ENCODE data around the gene LOC128125822.

Gene LOC128125822

DNA sequence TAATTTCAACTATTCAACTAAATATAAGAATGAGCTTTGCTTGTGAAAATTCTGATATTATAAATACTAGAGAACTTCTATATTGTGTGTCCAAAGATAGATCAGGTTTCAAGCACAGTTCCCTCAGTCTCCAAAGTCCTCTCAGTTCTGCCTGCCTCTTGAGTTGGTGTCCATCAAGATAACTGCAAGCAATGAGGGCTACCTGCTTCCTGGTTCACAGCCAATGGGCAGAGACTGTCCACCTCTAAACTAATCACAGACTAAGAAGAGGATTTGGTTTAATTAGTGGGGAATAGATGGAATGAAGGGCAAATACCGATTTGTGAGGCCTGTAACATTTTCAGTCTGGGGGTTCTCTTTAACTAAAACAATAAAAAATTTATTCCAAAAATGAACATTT lies 41.3 kb upstream of the LOC128125822 start:
- TF ChIP-seq, protein P1, sequence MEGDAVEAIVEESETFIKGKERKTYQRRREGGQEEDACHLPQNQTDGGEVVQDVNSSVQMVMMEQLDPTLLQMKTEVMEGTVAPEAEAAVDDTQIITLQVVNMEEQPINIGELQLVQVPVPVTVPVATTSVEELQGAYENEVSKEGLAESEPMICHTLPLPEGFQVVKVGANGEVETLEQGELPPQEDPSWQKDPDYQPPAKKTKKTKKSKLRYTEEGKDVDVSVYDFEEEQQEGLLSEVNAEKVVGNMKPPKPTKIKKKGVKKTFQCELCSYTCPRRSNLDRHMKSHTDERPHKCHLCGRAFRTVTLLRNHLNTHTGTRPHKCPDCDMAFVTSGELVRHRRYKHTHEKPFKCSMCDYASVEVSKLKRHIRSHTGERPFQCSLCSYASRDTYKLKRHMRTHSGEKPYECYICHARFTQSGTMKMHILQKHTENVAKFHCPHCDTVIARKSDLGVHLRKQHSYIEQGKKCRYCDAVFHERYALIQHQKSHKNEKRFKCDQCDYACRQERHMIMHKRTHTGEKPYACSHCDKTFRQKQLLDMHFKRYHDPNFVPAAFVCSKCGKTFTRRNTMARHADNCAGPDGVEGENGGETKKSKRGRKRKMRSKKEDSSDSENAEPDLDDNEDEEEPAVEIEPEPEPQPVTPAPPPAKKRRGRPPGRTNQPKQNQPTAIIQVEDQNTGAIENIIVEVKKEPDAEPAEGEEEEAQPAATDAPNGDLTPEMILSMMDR (IDR thresholded peaks at IDR 0.05 in 8 of 11, conservative IDR thresholded peaks at IDR 0.05 in 3 of 11): no peak
- no peaks in the 10 kb centered on the region for H3K36me3 ChIP-seq
- no peak overlapping the region for H3K4me3 ChIP-seq
- 91 to 97% (median 92%) methylated on average over 1 of the region's 1 CpG for WGBS, 5 donors
- no peak for DNase-seq
- intact Hi-C loops (cut with DNase I; ENCODE audit: low total_unique reads): no loop called here
- H3K4me1 ChIP-seq: no peaks in the 10 kb centered on the region
- no peaks in the 10 kb centered on the region for H3K27me3 ChIP-seq (replicated peaks in 1 of 7)
- H3K9me3 ChIP-seq: no peaks in the 10 kb centered on the region
- no peak overlapping the region for H3K27ac ChIP-seq

DNA sequence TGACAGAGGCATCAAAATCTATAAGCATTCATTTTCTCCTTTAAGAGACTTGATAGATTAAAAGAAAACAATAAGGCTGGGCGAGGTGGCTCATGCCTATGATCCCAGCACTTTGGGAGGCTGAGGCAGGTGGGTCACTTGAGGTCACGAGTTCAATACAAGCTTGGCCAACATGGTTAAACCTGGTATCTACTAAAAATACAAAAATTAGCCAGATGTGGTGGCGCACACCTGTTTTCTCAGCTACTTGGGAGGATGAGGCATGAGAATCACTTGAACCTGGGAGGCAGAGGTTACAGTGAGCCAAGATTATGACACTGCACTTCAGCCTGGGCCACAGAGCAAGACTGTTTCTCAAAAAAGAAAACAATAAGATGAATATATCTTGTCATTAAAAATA lies 39.3 kb upstream of the LOC128125822 start:
- H3K27me3 ChIP-seq (replicated peaks in 1 of 7): no peaks in the 10 kb centered on the region
- intact Hi-C loops (cut with DNase I; ENCODE audit: low total_unique reads): no loop called here
- no peaks in the 10 kb centered on the region for H3K36me3 ChIP-seq
- no peaks in the 10 kb centered on the region for H3K9me3 ChIP-seq
- H3K27ac ChIP-seq: no peak overlapping the region
- no peak overlapping the region for H3K4me3 ChIP-seq
- 79 to 92% (median 82%) methylated on average over 3 of the region's 3 CpGs for WGBS, 5 donors
- DNase-seq: no peak
- no peaks in the 10 kb centered on the region for H3K4me1 ChIP-seq
- TF ChIP-seq POLR2A (IDR thresholded peaks at IDR 0.05) (no peak), POLR2AphosphoS5 (IDR thresholded peaks at IDR 0.05) (no peak)
- TF ChIP-seq, protein P1 (IDR thresholded peaks at IDR 0.05 in 8 of 11, conservative IDR thresholded peaks at IDR 0.05 in 3 of 11): no peak

DNA sequence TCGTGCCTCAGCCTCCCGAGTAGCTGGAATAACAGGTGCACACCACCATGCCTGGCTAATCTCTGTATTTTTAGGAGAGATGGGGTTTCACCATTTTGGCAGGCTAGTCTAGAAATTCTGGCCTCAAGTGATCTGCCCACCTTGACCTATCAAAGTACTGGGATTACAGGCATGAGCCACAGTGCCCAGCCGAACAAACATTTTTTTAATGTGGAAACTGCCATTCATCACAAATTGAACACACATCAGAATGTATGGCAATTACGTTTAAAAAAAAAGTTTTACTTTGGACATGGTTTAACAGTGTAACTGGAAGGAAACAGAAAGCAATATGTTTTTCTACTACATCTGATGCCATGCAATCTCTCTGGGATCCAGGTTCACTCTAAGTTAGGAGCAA lies 38.3 kb upstream of the LOC128125822 start:
- WGBS, 5 donors: 87 to 95% (median 91%) methylated on average over 4 of the region's 4 CpGs
- H3K36me3 ChIP-seq: no peaks in the 10 kb centered on the region
- no peaks in the 10 kb centered on the region for H3K9me3 ChIP-seq
- no peaks in the 10 kb centered on the region for H3K4me1 ChIP-seq
- H3K27me3 ChIP-seq (replicated peaks in 1 of 7): no peaks in the 10 kb centered on the region
- DNase-seq: no peak
- intact Hi-C loops (cut with DNase I; ENCODE audit: low total_unique reads): no loop called here
- H3K4me3 ChIP-seq: no peak overlapping the region
- TF ChIP-seq POLR2AphosphoS5 (IDR thresholded peaks at IDR 0.05) (no peak), POLR2A (IDR thresholded peaks at IDR 0.05) (no peak)
- TF ChIP-seq, protein P1 (IDR thresholded peaks at IDR 0.05 in 8 of 11, conservative IDR thresholded peaks at IDR 0.05 in 3 of 11): no peak
- H3K27ac ChIP-seq: no peak overlapping the region

DNA sequence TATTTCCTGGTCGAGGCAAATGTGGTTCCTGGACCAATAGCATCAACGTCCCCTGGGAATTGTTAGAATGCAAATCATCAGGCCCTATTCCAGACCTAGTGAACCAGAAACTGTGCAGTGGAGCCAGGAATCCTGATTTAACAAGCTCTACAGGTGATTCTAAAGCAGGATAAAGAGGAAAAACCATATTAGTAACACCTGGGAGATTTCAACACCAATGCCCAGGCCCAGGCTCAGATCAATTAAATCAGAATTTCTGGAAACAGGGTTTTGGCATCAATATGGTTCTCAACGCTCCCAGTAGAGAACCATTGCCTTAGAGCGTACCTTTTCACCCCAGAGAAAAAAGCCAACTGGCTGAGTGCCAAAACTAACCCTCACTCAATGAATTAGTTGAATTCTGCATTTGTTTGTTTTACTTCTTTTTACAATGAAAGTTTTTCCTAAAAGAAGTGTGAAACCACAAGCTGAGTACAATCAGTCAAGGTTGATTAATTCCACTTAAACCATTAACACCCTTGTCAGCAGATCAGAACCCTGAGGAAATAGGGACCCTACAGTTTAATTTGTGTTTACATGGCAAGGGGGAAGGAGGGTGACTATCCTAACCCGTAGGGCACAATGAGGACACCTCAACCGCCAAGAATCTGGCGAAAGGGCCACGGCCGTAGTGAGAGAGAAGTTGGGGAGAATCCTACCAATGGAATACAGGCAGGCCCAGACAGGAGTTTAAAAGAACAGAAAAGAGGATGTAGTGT lies 34.9 kb upstream of the LOC128125822 start:
- 59 to 80% (median 66%) methylated on average over 9 of the region's 9 CpGs for WGBS, 5 donors
- intact Hi-C loops (cut with DNase I; ENCODE audit: low total_unique reads): no loop called here
- no peak for DNase-seq

More for the DNA sequence above, 34.9 kb upstream of the LOC128125822 start:
- no peak overlapping the region for H3K27ac ChIP-seq
- H3K4me1 ChIP-seq: no peaks in the 10 kb centered on the region
- H3K4me3 ChIP-seq: no peak overlapping the region
- TF ChIP-seq POLR2AphosphoS5 (IDR thresholded peaks at IDR 0.05) (no peak), POLR2A (IDR thresholded peaks at IDR 0.05) (no peak)
- TF ChIP-seq, protein P1 (IDR thresholded peaks at IDR 0.05 in 8 of 11, conservative IDR thresholded peaks at IDR 0.05 in 3 of 11): no peak
- H3K36me3 ChIP-seq: no peaks in the 10 kb centered on the region
- no peaks in the 10 kb centered on the region for H3K9me3 ChIP-seq
- no peaks in the 10 kb centered on the region for H3K27me3 ChIP-seq (replicated peaks in 1 of 7)

Measured in spleen (tissue), 11 donors.